ENCODE data around the gene STAT2. TPM values are rescaled to one million over a fixed set of nuclear protein-coding genes. Genes with fewer than 3 reads are reported as not detected.
"Not testable (repeated sequence)": the region's sequence is repeated elsewhere in the genome, so short reads cannot be mapped to it uniquely, and the experiment has no call there.

Gene STAT2
- total RNA-seq, 1 donor from 2014 or later, result 85.6 TPM

GRCh38 chr12:56362130-56363059, 2.5 kb upstream of the STAT2 start, which contains the start of gene APOF:
Gene APOF, minus strand, starts transcription at chr12:56362857. Its CDS starts 112 bp downstream, at chr12:56362745.
- no peaks in the 10 kb centered on the region for H3K36me3 ChIP-seq (ENCODE audit: control insufficient read depth in 3 of 3, insufficient read depth in 3 of 3, low read length in 3 of 3)
- H3K4me1 ChIP-seq (ENCODE audit: control insufficient read depth in 3 of 3, insufficient read depth in 3 of 3, low read length in 3 of 3), result peaks cover 8 to 16% (median 11%) of the 10 kb centered on the region in 3 donors
- H3K9me3 ChIP-seq (ENCODE audit: control insufficient read depth in 3 of 3, low read length in 3 of 3), result no peaks in the 10 kb centered on the region
- no peak within 1 kb of the TSS for H3K27ac ChIP-seq (ENCODE audit: low read depth, low read length)
- H3K4me3 ChIP-seq (ENCODE audit: low read length in 3 of 3), result no peak within 1 kb of the TSS
- no peak within 1 kb of the TSS for H3K9ac ChIP-seq (ENCODE audit: low read depth in 1 of 3, low read length in 3 of 3)
- no peaks in the 10 kb centered on the region for H3K27me3 ChIP-seq (ENCODE audit: control insufficient read depth in 3 of 3, insufficient read depth in 3 of 3, low read length in 3 of 3)

DNA sequence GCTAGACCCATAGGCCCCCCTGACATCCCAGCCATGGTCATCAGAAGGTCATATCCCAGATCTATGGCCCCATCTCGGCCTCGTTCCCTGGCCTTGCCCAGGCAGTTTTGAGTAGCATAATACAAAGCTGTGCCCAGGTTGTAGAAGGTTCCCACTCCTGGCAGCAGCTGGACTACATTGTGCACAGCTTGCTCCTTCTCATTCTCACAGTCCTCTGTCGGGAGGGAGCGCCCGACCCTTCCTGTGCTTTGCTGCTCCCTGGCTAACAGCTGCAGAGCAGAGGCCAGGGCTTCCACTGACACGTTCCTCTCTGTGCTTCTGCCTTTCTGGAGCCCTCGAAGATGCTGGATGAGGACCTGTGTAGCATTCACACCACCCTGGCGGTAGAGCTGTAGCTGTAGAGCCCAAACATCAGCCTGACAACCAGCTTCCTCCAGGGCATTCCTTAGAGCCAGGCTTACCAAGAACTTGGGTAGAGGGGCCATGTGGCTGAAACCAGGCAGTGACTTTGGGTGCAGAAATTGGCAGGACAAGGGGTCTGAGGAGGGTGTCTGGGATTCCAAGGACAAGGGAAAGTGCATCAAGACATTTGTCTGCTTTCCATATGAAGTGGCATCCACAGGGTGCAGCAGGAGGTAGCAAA, 1.7 kb upstream of the STAT2 start:
- Histone ChIP-seq H3K9me3 (ENCODE audit: control insufficient read depth in 3 of 3, low read length in 3 of 3) (no peaks in the 10 kb centered on the region), H3K36me3 (ENCODE audit: control insufficient read depth in 3 of 3, insufficient read depth in 3 of 3, low read length in 3 of 3) (peaks cover 0 to under 1% (median 0%) of the 10 kb centered on the region in 3 donors), H3K27me3 (ENCODE audit: control insufficient read depth in 3 of 3, insufficient read depth in 3 of 3, low read length in 3 of 3) (no peaks in the 10 kb centered on the region), H3K9ac (ENCODE audit: low read depth in 1 of 3, low read length in 3 of 3) (no peak overlapping the region), H3K4me1 (ENCODE audit: control insufficient read depth in 3 of 3, insufficient read depth in 3 of 3, low read length in 3 of 3) (peaks cover 8 to 16% (median 11%) of the 10 kb centered on the region in 3 donors), H3K4me3 (ENCODE audit: low read length in 3 of 3) (no peak overlapping the region), H3K27ac (ENCODE audit: low read depth, low read length) (no peak overlapping the region)

- Histone ChIP-seq H3K27ac (ENCODE audit: low read depth, low read length) (peak overlapping the region; percentile 90), H3K36me3 (ENCODE audit: control insufficient read depth in 3 of 3, insufficient read depth in 3 of 3, low read length in 3 of 3) (peaks cover 23 to 26% (median 24%) of the 10 kb centered on the region in 3 donors), H3K9me3 (ENCODE audit: control insufficient read depth in 3 of 3, low read length in 3 of 3) (no peaks in the 10 kb centered on the region)
These were observed 923 bp downstream of the STAT2 start for GRCh38 chr12:56358836-56359532.

DNA sequence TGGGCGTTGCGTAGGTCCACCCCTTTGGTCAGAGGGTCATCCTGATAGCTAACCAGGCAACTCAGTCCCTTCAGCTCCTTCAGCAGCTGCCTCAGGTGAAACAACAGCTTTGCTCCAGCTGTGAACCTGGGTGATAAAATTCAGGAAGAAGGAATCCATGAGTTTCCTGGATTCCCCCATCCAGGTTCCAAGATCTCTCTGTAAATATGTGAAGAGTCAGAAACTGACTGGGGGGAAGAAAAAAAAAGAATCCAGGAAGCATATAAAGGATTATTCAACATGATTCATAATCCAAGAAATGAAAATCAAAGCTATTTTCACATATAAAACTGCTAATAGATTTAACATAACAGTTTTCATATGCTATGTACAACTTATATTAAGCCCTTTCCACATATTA, 8.6 kb downstream of the STAT2 start:
- H3K4me1 ChIP-seq (ENCODE audit: control insufficient read depth in 3 of 3, insufficient read depth in 3 of 3, low read length in 3 of 3), result no peaks in the 10 kb centered on the region
- no peak overlapping the region for H3K9ac ChIP-seq (ENCODE audit: low read depth in 1 of 3, low read length in 3 of 3)
- H3K9me3 ChIP-seq (ENCODE audit: control insufficient read depth in 3 of 3, low read length in 3 of 3), result no peaks in the 10 kb centered on the region
- H3K4me3 ChIP-seq (ENCODE audit: low read length in 3 of 3), result no peak overlapping the region
- no peaks in the 10 kb centered on the region for H3K27me3 ChIP-seq (ENCODE audit: control insufficient read depth in 3 of 3, insufficient read depth in 3 of 3, low read length in 3 of 3)
- H3K27ac ChIP-seq (ENCODE audit: low read depth, low read length), result no peak overlapping the region
- H3K36me3 ChIP-seq (ENCODE audit: control insufficient read depth in 3 of 3, insufficient read depth in 3 of 3, low read length in 3 of 3), result peaks cover 67 to 77% (median 77%) of the 10 kb centered on the region in 3 donors

More at GRCh38 chr12:56358836-56359532, 923 bp downstream of the STAT2 start:
- peaks cover 8 to 16% (median 11%) of the 10 kb centered on the region in 3 donors for H3K4me1 ChIP-seq (ENCODE audit: control insufficient read depth in 3 of 3, insufficient read depth in 3 of 3, low read length in 3 of 3)
- H3K4me3 ChIP-seq (ENCODE audit: low read length in 3 of 3), result peak overlapping the region; percentile 91 to 96 (median 95)
- no peaks in the 10 kb centered on the region for H3K27me3 ChIP-seq (ENCODE audit: control insufficient read depth in 3 of 3, insufficient read depth in 3 of 3, low read length in 3 of 3)
- H3K9ac ChIP-seq (ENCODE audit: low read depth in 1 of 3, low read length in 3 of 3), result peak overlapping the region; percentile 92 to 93 (median 93)

- Histone ChIP-seq H3K4me3 (ENCODE audit: low read length in 3 of 3) (no peak overlapping the region), H3K27ac (ENCODE audit: low read depth, low read length) (no peak overlapping the region), H3K27me3 (ENCODE audit: control insufficient read depth in 3 of 3, insufficient read depth in 3 of 3, low read length in 3 of 3) (no peaks in the 10 kb centered on the region), H3K4me1 (ENCODE audit: control insufficient read depth in 3 of 3, insufficient read depth in 3 of 3, low read length in 3 of 3) (no peaks in the 10 kb centered on the region), H3K9ac (ENCODE audit: low read depth in 1 of 3, low read length in 3 of 3) (no peak overlapping the region), H3K9me3 (ENCODE audit: control insufficient read depth in 3 of 3, low read length in 3 of 3) (no peaks in the 10 kb centered on the region), H3K36me3 (ENCODE audit: control insufficient read depth in 3 of 3, insufficient read depth in 3 of 3, low read length in 3 of 3) (peaks cover 66 to 77% (median 76%) of the 10 kb centered on the region in 3 donors)
These were observed 9.2 kb downstream of the STAT2 start for GRCh38 chr12:56350662-56351061.

DNA sequence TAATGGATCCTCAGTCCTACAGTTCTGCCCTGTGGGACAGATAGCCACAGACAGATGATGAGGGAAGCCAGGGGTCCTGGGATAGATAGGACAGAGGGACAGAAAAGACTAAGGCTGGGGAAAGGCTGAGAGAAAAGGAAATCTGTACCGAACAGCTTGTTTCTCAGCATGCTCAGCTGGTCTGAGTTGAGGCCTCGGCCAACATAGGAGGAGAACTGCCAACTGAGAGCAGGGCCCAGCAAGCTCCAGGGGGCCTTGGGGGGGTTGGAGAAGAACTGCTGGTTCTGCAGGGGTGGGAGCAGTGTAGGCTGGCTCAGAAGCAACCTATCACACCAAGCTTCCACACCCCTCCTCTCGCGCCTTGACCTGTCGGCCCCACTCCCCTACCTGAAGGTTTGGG, 11.1 kb downstream of the STAT2 start:
- Histone ChIP-seq H3K27me3 (ENCODE audit: control insufficient read depth in 3 of 3, insufficient read depth in 3 of 3, low read length in 3 of 3) (no peaks in the 10 kb centered on the region), H3K9me3 (ENCODE audit: control insufficient read depth in 3 of 3, low read length in 3 of 3) (no peaks in the 10 kb centered on the region), H3K36me3 (ENCODE audit: control insufficient read depth in 3 of 3, insufficient read depth in 3 of 3, low read length in 3 of 3) (peaks cover 53 to 71% (median 65%) of the 10 kb centered on the region in 3 donors), H3K27ac (ENCODE audit: low read depth, low read length) (no peak overlapping the region), H3K9ac (ENCODE audit: low read depth in 1 of 3, low read length in 3 of 3) (no peak overlapping the region), H3K4me1 (ENCODE audit: control insufficient read depth in 3 of 3, insufficient read depth in 3 of 3, low read length in 3 of 3) (no peaks in the 10 kb centered on the region), H3K4me3 (ENCODE audit: low read length in 3 of 3) (no peak overlapping the region)

GRCh38 chr12:56347255-56347654, 12.7 kb downstream of the STAT2 start:
- not testable (repeated sequence) for H3K9me3 ChIP-seq (ENCODE audit: control insufficient read depth in 3 of 3, low read length in 3 of 3); H3K9ac ChIP-seq (ENCODE audit: low read depth in 1 of 3, low read length in 3 of 3); H3K4me3 ChIP-seq (ENCODE audit: low read length in 3 of 3); H3K27ac ChIP-seq (ENCODE audit: low read depth, low read length); H3K4me1 ChIP-seq (ENCODE audit: control insufficient read depth in 3 of 3, insufficient read depth in 3 of 3, low read length in 3 of 3); H3K27me3 ChIP-seq (ENCODE audit: control insufficient read depth in 3 of 3, insufficient read depth in 3 of 3, low read length in 3 of 3)
- H3K36me3 ChIP-seq (ENCODE audit: control insufficient read depth in 3 of 3, insufficient read depth in 3 of 3, low read length in 3 of 3), result peaks cover 61 to 76% (median 63%) of the 10 kb centered on the region in 3 donors

GRCh38 chr12:56346675-56347074, 13.2 kb downstream of the STAT2 start:
- no peaks in the 10 kb centered on the region for H3K4me1 ChIP-seq (ENCODE audit: control insufficient read depth in 3 of 3, insufficient read depth in 3 of 3, low read length in 3 of 3)
- peaks cover 59 to 75% (median 60%) of the 10 kb centered on the region in 3 donors for H3K36me3 ChIP-seq (ENCODE audit: control insufficient read depth in 3 of 3, insufficient read depth in 3 of 3, low read length in 3 of 3)
- H3K27ac ChIP-seq (ENCODE audit: low read depth, low read length), result no peak overlapping the region
- H3K9me3 ChIP-seq (ENCODE audit: control insufficient read depth in 3 of 3, low read length in 3 of 3), result no peaks in the 10 kb centered on the region
- H3K27me3 ChIP-seq (ENCODE audit: control insufficient read depth in 3 of 3, insufficient read depth in 3 of 3, low read length in 3 of 3), result no peaks in the 10 kb centered on the region
- no peak overlapping the region for H3K4me3 ChIP-seq (ENCODE audit: low read length in 3 of 3)
- H3K9ac ChIP-seq (ENCODE audit: low read depth in 1 of 3, low read length in 3 of 3), result no peak overlapping the region

DNA sequence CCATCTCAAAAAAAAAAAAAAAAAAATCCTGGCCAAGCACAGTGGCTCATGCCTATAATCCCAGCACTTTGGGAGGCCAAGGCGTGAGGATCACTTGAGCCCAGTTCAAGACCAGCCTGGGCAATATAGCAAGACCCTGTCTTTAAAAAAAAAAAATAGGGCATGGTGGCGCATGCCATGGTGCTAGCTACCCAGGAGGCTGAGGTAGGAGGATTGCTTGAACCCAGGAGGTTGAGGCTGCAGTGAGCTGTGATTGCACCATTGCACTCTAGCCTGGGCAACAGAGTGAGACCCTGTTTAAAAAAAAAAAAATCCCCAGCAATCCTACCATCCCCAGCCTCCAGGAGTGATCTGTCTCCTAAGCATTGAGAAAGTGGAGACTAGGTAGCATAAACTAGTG, 17.6 kb downstream of the STAT2 start:
- H3K27me3 ChIP-seq (ENCODE audit: control insufficient read depth in 3 of 3, insufficient read depth in 3 of 3, low read length in 3 of 3); H3K9ac ChIP-seq (ENCODE audit: low read depth in 1 of 3, low read length in 3 of 3); H3K4me1 ChIP-seq (ENCODE audit: control insufficient read depth in 3 of 3, insufficient read depth in 3 of 3, low read length in 3 of 3); H3K27ac ChIP-seq (ENCODE audit: low read depth, low read length); H3K4me3 ChIP-seq (ENCODE audit: low read length in 3 of 3); H3K9me3 ChIP-seq (ENCODE audit: control insufficient read depth in 3 of 3, low read length in 3 of 3): not testable (repeated sequence)
- peaks cover 25 to 38% (median 27%) of the 10 kb centered on the region in 3 donors for H3K36me3 ChIP-seq (ENCODE audit: control insufficient read depth in 3 of 3, insufficient read depth in 3 of 3, low read length in 3 of 3)

All from skeletal muscle tissue (tissue), 4 donors.